Measurements from ENCODE around the gene CCDC71.

DNA sequence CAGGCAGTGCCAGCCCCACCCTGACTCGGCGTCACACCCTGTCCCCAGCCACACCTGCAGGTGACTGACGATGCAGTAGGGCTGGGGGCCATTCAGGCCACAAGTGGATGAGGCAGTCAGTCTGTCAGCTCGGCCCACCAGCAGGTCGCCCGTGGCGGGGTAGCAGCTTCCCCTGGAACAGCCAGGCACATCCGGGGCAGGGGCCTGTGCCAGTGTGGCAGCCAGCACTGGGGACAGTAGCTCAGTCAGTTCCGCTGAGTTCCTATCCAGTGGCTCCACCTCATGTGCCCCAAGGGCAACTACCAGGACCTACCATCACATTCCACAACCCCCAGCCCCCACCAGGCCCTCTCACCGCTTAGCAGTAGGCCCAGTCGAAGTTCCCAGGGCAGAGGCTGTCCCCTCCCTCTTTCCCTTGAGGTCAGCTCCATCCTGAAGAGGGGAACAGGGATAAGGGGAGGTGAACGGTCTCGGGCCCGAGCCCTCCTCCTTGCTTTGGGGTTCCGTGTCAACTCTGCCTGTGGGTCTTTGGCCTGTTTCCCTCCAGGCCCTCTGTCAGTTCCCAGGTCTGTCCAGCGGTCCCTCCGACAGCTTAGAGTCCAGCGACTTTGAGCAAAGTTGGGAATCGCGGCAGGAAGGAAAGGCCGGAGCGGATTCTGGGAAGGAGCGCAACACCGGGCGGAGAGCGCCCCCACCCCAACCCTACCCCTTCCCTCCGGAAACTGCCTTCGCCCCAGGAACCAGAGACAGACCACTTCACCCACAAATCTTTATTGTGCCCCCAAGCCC, 33.5 kb downstream of the CCDC71 start, which contains the start of gene LAMB2:
- peak; percentile 74 for TF ChIP-seq POLR2A (IDR thresholded peaks at IDR 0.05; ENCODE audit: low read depth, low read length)
- TF ChIP-seq, protein P1, sequence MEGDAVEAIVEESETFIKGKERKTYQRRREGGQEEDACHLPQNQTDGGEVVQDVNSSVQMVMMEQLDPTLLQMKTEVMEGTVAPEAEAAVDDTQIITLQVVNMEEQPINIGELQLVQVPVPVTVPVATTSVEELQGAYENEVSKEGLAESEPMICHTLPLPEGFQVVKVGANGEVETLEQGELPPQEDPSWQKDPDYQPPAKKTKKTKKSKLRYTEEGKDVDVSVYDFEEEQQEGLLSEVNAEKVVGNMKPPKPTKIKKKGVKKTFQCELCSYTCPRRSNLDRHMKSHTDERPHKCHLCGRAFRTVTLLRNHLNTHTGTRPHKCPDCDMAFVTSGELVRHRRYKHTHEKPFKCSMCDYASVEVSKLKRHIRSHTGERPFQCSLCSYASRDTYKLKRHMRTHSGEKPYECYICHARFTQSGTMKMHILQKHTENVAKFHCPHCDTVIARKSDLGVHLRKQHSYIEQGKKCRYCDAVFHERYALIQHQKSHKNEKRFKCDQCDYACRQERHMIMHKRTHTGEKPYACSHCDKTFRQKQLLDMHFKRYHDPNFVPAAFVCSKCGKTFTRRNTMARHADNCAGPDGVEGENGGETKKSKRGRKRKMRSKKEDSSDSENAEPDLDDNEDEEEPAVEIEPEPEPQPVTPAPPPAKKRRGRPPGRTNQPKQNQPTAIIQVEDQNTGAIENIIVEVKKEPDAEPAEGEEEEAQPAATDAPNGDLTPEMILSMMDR (IDR thresholded peaks at IDR 0.05; ENCODE audit: extremely low read depth in 1 of 2, insufficient read depth in 1 of 2, low read depth in 1 of 2, low read length in 2 of 2), result peak in 1 of 2 donors; percentile 42
- no peak for TF ChIP-seq GATA2 (IDR thresholded peaks at IDR 0.05; ENCODE audit: insufficient read depth, insufficient read length, low read depth, low read length)
- TF ChIP-seq POLR2AphosphoS5 (IDR thresholded peaks at IDR 0.05; ENCODE audit: insufficient read depth, low read depth, low read length), result peak; percentile 58
- TF ChIP-seq EZH2 (IDR thresholded peaks at IDR 0.05; ENCODE audit: borderline replicate concordance, low read depth, low read length, severe bottlenecking), result no peak
